ENCODE results near the gene GCNT2. TPM values are rescaled to one million over a fixed set of nuclear protein-coding genes. Genes with fewer than 3 reads are reported as not detected.

GCNT2 gene
- total and polyA plus RNA-seq, 2 of the 8 experiments (the other 6 are each of a cell fraction or from before 2014, with no cell fraction given): 19.3 to 52.5 TPM

DNA sequence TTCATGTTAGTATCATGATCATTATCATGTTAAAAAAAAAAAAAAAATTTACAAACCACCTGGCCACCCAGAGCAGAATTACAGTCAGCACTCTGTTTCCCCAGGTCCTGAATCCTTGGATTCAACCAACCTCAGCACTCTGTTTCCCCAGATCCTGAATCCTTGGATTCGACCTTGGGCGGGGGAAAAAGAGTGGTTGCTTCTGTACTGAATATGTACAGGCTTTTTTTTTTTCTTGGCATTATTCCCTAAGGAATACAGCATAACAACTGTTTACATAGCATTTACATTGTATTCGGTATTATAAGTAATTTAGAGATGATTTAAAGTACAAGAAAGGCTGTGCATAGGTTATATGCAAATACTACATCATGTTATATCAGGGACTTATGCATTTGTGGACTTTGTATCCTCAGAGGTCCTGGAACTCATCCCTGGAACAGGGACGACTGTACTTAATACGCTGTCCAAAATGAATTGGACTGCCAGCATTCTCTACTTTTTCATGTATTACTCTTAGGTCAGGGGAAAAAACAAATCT, 31.2 kb downstream of the GCNT2 start (continued):
- TF ChIP-seq, protein P1, sequence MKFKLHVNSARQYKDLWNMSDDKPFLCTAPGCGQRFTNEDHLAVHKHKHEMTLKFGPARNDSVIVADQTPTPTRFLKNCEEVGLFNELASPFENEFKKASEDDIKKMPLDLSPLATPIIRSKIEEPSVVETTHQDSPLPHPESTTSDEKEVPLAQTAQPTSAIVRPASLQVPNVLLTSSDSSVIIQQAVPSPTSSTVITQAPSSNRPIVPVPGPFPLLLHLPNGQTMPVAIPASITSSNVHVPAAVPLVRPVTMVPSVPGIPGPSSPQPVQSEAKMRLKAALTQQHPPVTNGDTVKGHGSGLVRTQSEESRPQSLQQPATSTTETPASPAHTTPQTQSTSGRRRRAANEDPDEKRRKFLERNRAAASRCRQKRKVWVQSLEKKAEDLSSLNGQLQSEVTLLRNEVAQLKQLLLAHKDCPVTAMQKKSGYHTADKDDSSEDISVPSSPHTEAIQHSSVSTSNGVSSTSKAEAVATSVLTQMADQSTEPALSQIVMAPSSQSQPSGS (IDR thresholded peaks at IDR 0.05; ENCODE audit: low read length): no peak
- TF ChIP-seq, protein P2, sequence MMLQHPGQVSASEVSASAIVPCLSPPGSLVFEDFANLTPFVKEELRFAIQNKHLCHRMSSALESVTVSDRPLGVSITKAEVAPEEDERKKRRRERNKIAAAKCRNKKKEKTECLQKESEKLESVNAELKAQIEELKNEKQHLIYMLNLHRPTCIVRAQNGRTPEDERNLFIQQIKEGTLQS (IDR thresholded peaks at IDR 0.05; ENCODE audit: insufficient read depth, low read depth, low read length): no peak
- TF ChIP-seq EZH2 (IDR thresholded peaks at IDR 0.05; ENCODE audit: low read depth, low read length, severe bottlenecking) (no peak), GABPA (IDR thresholded peaks at IDR 0.05; ENCODE audit: borderline replicate concordance, insufficient read depth, low read length) (no peak)
